Esophagus muscularis mucosa (tissue), 4 donors: ENCODE data around the gene CDC42EP4. TPM values are rescaled to one million over a fixed set of nuclear protein-coding genes. Genes with fewer than 3 reads are reported as not detected.

ENCODE experiments used
- DNase-seq: peaks from one replicate; pipeline ENCODE4 v3.0.0-alpha.2; 2017; ENCODE audit errors: extremely low spot score
- H3K27ac ChIP-seq, 4 donors: fragments of 200-600 bp; sonication (generic); replicated peaks in 1 of 4; 1 replicate in 3 of 4; 2 replicates in 1 of 4; pipeline ENCODE4 v1.5.1; 2016 to 2019; ENCODE audit warnings: mild to moderate bottlenecking in 1 of 4
- H3K27me3 ChIP-seq, 4 donors: fragments of 200-600 bp; sonication (generic); one replicate each; pipeline versions ENCODE4 v1.5.1 to v1.6.0; 2016 to 2019
- H3K36me3 ChIP-seq, 4 donors: fragments of 200-600 bp; sonication (generic); one replicate each; pipeline ENCODE4 v1.5.1; 2016 to 2019
- H3K4me1 ChIP-seq, 4 donors: fragments of 200-600 bp; sonication (generic); one replicate each; pipeline ENCODE4 v1.5.1; 2016 to 2019
- H3K4me3 ChIP-seq, 4 donors: fragments of 200-600 bp; sonication (generic); 1 replicate in 2 of 4; 2 replicates in 2 of 4; pipeline ENCODE4 v1.5.1; 2016 to 2019; ENCODE audit warnings: mild to moderate bottlenecking in 4 of 4, moderate library complexity in 1 of 4
- H3K9me3 ChIP-seq, 4 donors: fragments of 200-600 bp; sonication (generic); 1 replicate in 3 of 4; 2 replicates in 1 of 4; pipeline ENCODE4 v1.5.1; 2016 to 2019
- CTCF ChIP-seq, 3 experiments: fragments of 200-600 bp in 2 of 3; fragments of 450-650 bp in 1 of 3; sonication (generic) in 2 of 3; IDR thresholded peaks; one replicate each; pipeline ENCODE4 v1.5.1; 2017 to 2019; ENCODE audit warnings: antibody characterized with exemption in 3 of 3, mild to moderate bottlenecking in 2 of 3, moderate library complexity in 1 of 3
- EP300 ChIP-seq: sonication (generic); formaldehyde crosslinking; IDR thresholded peaks from one replicate; pipeline ENCODE4 v1.6.1; 2017; ENCODE audit warnings: antibody characterized with exemption
- POLR2A ChIP-seq: fragments of 450-650 bp; IDR thresholded peaks from one replicate; pipeline ENCODE4 v1.6.1; 2017; ENCODE audit warnings: antibody characterized with exemption, moderate library complexity, mild to moderate bottlenecking, low read depth
- POLR2AphosphoS5 ChIP-seq, 2 donors: sonication (generic); formaldehyde crosslinking; IDR thresholded peaks; one replicate each; pipeline ENCODE4 v1.6.1; 2017; ENCODE audit warnings: antibody characterized with exemption in 2 of 2
- WGBS: methylation state at CpG from one replicate; pipeline ENCODE4 v1.1.5; 2018; 5-methylcytosine and 5-hydroxymethylcytosine counted together
- intact Hi-C: fragments of 100-400 bp; cut with DNase I; formaldehyde crosslinking; loops from one replicate; pipeline ENCODE4 v1.15.1; 2023
- total RNA-seq, 4 donors: library from RNA; depleted of rRNA; stranded (reverse); fragments of >200 nt; gene quantifications; one replicate each; pipeline versions ENCODE4 v1.1.0 to v1.2.1, GENCODE V29; 2016

CDC42EP4 gene
- 100 to 1,000 TPM in 2 of 4 donors, 10 to 100 TPM in 2; 48.6 to 129 (median 104) TPM for total RNA-seq

- TF ChIP-seq EP300 (no peak), POLR2A (peak; percentile 95), POLR2AphosphoS5 (IDR thresholded peaks at IDR 0.05) (peak; percentile 94 to 99), CTCF (IDR thresholded peaks at IDR 0.05) (peak in 1 of 3 experiments; percentile 9)
- Histone ChIP-seq H3K4me3 (peak within 1 kb of the TSS; percentile 78 to 100 (median 95)), H3K27ac (peak within 1 kb of the TSS; percentile 93 to 100 (median 99)), H3K4me1 (peaks cover 37 to 44% (median 42%) of the 10 kb centered on the region in 4 donors), H3K36me3 (peaks cover 0 to under 1% (median 0%) of the 10 kb centered on the region in 4 donors), H3K27me3 (peaks cover 0 to 9% (median 0%) of the 10 kb centered on the region in 4 donors), H3K9me3 (no peaks in the 10 kb centered on the region)
- intact Hi-C loops = loop anchor here (5.0 kb wide), 1 partner anchor 55 kb away; no protein-coding TSS in a partner anchor
- peak; percentile 98 for DNase-seq
- 0% methylated on average over 5 of the region's 71 CpGs for WGBS
Observed at GRCh38 chr17:73311781-73312641, at the start of gene CDC42EP4. Gene CDC42EP4, minus strand, starts transcription at chr17:73312001. Its CDS starts 25,501 bp downstream, at chr17:73286500.

DNA sequence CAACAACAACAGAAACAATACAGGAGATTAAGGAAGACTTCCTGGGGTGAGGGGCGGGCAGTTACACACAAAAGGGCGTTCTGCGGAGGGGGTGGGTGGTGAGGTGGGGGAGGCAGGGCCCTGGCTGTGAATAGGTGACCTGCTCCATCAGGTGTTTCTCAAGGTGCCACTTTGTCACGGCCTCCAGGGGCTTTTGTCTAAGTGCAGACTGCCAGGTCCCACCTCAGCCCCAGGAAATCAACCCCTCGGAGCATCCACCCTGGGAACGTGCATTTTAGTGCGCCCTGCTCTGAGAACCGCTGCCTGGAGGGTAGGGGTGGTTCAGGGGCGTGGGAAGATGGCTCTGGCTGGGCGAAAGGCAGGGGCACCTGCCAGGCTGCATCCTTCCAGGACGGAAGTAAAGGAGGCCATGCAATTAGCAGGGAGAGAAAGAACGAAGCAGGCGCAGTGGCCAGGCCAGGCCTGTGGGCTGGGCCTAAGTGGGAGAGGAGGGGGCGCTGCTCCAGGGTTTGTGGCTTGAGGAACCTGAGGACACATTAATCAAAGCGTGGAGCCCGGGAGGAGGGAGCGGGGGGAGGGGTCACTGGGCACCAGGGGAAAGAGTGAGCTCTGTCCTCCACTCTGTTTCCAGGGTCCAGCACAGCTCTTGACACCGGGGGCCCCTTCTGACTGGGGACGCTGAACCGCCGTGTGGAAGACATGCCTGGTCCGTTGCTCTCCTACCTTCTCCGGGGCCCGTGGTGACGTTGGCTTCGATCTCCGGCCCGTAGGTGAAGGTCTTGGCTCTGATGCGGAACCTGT lies 49.4 kb upstream of the CDC42EP4 start:
- 84% methylated on average over 29 of the region's 29 CpGs for WGBS
- no peak for DNase-seq
- Histone ChIP-seq H3K4me3 (no peak overlapping the region), H3K4me1 (peaks cover 27 to 35% (median 30%) of the 10 kb centered on the region in 4 donors), H3K27ac (no peak overlapping the region), H3K27me3 (no peaks in the 10 kb centered on the region), H3K36me3 (no peaks in the 10 kb centered on the region), H3K9me3 (no peaks in the 10 kb centered on the region)
- TF ChIP-seq POLR2A (no peak), POLR2AphosphoS5 (IDR thresholded peaks at IDR 0.05) (no peak), CTCF (IDR thresholded peaks at IDR 0.05) (no peak)
- intact Hi-C loops = no loop called here

DNA sequence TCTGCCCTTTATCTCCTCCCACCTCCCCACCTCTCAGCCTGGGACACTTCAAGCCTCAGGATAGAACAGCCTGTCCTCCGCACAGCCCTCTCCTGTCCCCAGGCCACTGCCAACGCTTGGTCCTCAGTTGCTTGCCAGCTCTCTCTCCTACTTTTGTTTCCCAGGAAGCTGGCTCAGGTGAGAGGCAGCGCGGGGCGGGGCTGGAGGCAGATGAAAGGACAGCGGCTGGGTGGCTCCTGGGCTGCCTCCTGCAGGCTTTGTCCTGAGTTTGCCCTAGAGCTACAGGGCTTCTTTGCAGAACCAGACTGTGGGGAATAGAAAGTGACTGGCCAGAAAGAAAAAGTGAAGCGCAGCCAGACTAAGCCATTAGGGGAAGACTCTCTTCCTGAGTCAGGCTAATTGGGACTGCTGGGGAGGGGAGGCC lies 48.2 kb upstream of the CDC42EP4 start:
- H3K36me3 ChIP-seq = no peaks in the 10 kb centered on the region
- H3K27ac ChIP-seq = no peak overlapping the region
- H3K4me3 ChIP-seq = no peak overlapping the region
- TF ChIP-seq CTCF (IDR thresholded peaks at IDR 0.05) (no peak), POLR2A (no peak), POLR2AphosphoS5 (IDR thresholded peaks at IDR 0.05) (no peak), EP300 (no peak)
- WGBS = 83% methylated on average over 7 of the region's 7 CpGs
- no peaks in the 10 kb centered on the region for H3K27me3 ChIP-seq
- H3K9me3 ChIP-seq = no peaks in the 10 kb centered on the region
- intact Hi-C loops = no loop called here
- no peak for DNase-seq
- peaks cover 20 to 35% (median 26%) of the 10 kb centered on the region in 4 donors for H3K4me1 ChIP-seq

GRCh38 chr17:73359352-73359751 lies 47.6 kb upstream of the CDC42EP4 start:
- H3K27me3 ChIP-seq = no peaks in the 10 kb centered on the region
- H3K9me3 ChIP-seq = no peaks in the 10 kb centered on the region
- intact Hi-C loops = no loop called here
- WGBS = 88% methylated on average over 8 of the region's 10 CpGs
- H3K36me3 ChIP-seq = no peaks in the 10 kb centered on the region
- H3K4me3 ChIP-seq = no peak overlapping the region
- TF ChIP-seq POLR2A (no peak), CTCF (IDR thresholded peaks at IDR 0.05) (no peak), EP300 (no peak), POLR2AphosphoS5 (IDR thresholded peaks at IDR 0.05) (no peak)
- no peak for DNase-seq
- peaks cover 20 to 35% (median 25%) of the 10 kb centered on the region in 4 donors for H3K4me1 ChIP-seq
- no peak overlapping the region for H3K27ac ChIP-seq
